ENCODE measurements around the gene EPN1. TPM values are rescaled to one million over a fixed set of nuclear protein-coding genes. Genes with fewer than 3 reads are reported as not detected.

Gene EPN1
- total RNA-seq, 1 donor from 2014 or later = 145 TPM

GRCh38 chr19:55660991-55661390 is 14.0 kb upstream of the EPN1 start:
- Histone ChIP-seq H3K27me3 (ENCODE audit: insufficient read depth, low read length) (no peaks in the 10 kb centered on the region), H3K9me3 (ENCODE audit: insufficient read depth, low read depth, low read length) (no peaks in the 10 kb centered on the region), H3K79me2 (ENCODE audit: insufficient read depth, low read length) (peaks cover 93% of the 10 kb centered on the region), H3K27ac (ENCODE audit: low read depth, low read length) (no peak overlapping the region), H3K4me2 (ENCODE audit: low read length) (no peak overlapping the region), H3K4me1 (ENCODE audit: insufficient read depth, low read length) (peaks cover 22% of the 10 kb centered on the region), H2AFZ (ENCODE audit: low read depth, low read length) (no peak overlapping the region), H3K36me3 (ENCODE audit: insufficient read depth, low read length) (peaks cover 24% of the 10 kb centered on the region), H3K9ac (ENCODE audit: low read length) (no peak overlapping the region), H4K20me1 (ENCODE audit: insufficient read depth, low read length) (peaks cover 97% of the 10 kb centered on the region), H3K4me3 (ENCODE audit: insufficient read depth, low read depth, low read length) (no peak overlapping the region)
- H3K36me3 Mint-ChIP-seq (ENCODE audit: low read depth, unreplicated experiment) = peaks cover 16% of the 10 kb centered on the region
- FAIRE-seq = no peak
- H3K4me3 Mint-ChIP-seq (ENCODE audit: unreplicated experiment) = no peak overlapping the region
- no peaks in the 10 kb centered on the region for H3K27me3 Mint-ChIP-seq (ENCODE audit: low read depth, unreplicated experiment)
- no peak for DNase-seq (ENCODE audit: low read depth)
- H3K4me1 Mint-ChIP-seq (ENCODE audit: low read depth, unreplicated experiment) = peaks cover 28% of the 10 kb centered on the region
- no peak overlapping the region for H3K27ac Mint-ChIP-seq (ENCODE audit: unreplicated experiment)
- no peak for TF ChIP-seq CTCF (IDR thresholded peaks at IDR 0.05; ENCODE audit: insufficient read depth, low read depth, low read length)
- TF ChIP-seq EZH2 (IDR thresholded peaks at IDR 0.05; ENCODE audit: insufficient read depth, low read length) = no peak
- no peaks in the 10 kb centered on the region for H3K9me3 Mint-ChIP-seq (ENCODE audit: unreplicated experiment)

- H3K27me3 ChIP-seq (ENCODE audit: insufficient read depth, low read length) = no peaks in the 10 kb centered on the region
- H3K27ac Mint-ChIP-seq (ENCODE audit: unreplicated experiment) = no peak overlapping the region
- H3K9me3 Mint-ChIP-seq (ENCODE audit: unreplicated experiment) = no peaks in the 10 kb centered on the region
- peaks cover 29% of the 10 kb centered on the region for H3K36me3 ChIP-seq (ENCODE audit: insufficient read depth, low read length)
- no peaks in the 10 kb centered on the region for H3K27me3 Mint-ChIP-seq (ENCODE audit: low read depth, unreplicated experiment)
- no peak overlapping the region for H3K27ac ChIP-seq (ENCODE audit: low read depth, low read length)
- H3K4me1 Mint-ChIP-seq (ENCODE audit: low read depth, unreplicated experiment) = peaks cover 25% of the 10 kb centered on the region
- DNase-seq (ENCODE audit: low read depth) (no peak), FAIRE-seq (no peak)
- H3K9ac ChIP-seq (ENCODE audit: low read length) = no peak overlapping the region
- H3K4me3 Mint-ChIP-seq (ENCODE audit: unreplicated experiment) = no peak overlapping the region
- peaks cover 16% of the 10 kb centered on the region for H3K36me3 Mint-ChIP-seq (ENCODE audit: low read depth, unreplicated experiment)
- no peak overlapping the region for H3K4me3 ChIP-seq (ENCODE audit: insufficient read depth, low read depth, low read length)
- TF ChIP-seq CTCF (IDR thresholded peaks at IDR 0.05; ENCODE audit: insufficient read depth, low read depth, low read length) = no peak
- TF ChIP-seq EZH2 (IDR thresholded peaks at IDR 0.05; ENCODE audit: insufficient read depth, low read length) = no peak
- no peak overlapping the region for H3K4me2 ChIP-seq (ENCODE audit: low read length)
- no peaks in the 10 kb centered on the region for H3K9me3 ChIP-seq (ENCODE audit: insufficient read depth, low read depth, low read length)
- H2AFZ ChIP-seq (ENCODE audit: low read depth, low read length) = no peak overlapping the region
- H3K79me2 ChIP-seq (ENCODE audit: insufficient read depth, low read length) = peaks cover 93% of the 10 kb centered on the region
- peaks cover 15% of the 10 kb centered on the region for H3K4me1 ChIP-seq (ENCODE audit: insufficient read depth, low read length)
- peaks cover 97% of the 10 kb centered on the region for H4K20me1 ChIP-seq (ENCODE audit: insufficient read depth, low read length)
These were observed 13.2 kb upstream of the EPN1 start for GRCh38 chr19:55661826-55662225.

GRCh38 chr19:55663846-55664536 is 11.0 kb upstream of the EPN1 start:
- no peaks in the 10 kb centered on the region for H3K27me3 ChIP-seq (ENCODE audit: insufficient read depth, low read length)
- no peak overlapping the region for H3K9ac ChIP-seq (ENCODE audit: low read length)
- H2AFZ ChIP-seq (ENCODE audit: low read depth, low read length) = no peak overlapping the region
- no peak overlapping the region for H3K4me3 ChIP-seq (ENCODE audit: insufficient read depth, low read depth, low read length)
- TF ChIP-seq CTCF (IDR thresholded peaks at IDR 0.05; ENCODE audit: insufficient read depth, low read depth, low read length) (no peak), EZH2 (IDR thresholded peaks at IDR 0.05; ENCODE audit: insufficient read depth, low read length) (no peak)
- H3K27ac Mint-ChIP-seq (ENCODE audit: unreplicated experiment) = no peak overlapping the region
- DNase-seq (ENCODE audit: low read depth) (no peak), FAIRE-seq (no peak)
- H3K9me3 Mint-ChIP-seq (ENCODE audit: unreplicated experiment) = no peaks in the 10 kb centered on the region
- no peak overlapping the region for H3K4me3 Mint-ChIP-seq (ENCODE audit: unreplicated experiment)
- H3K27ac ChIP-seq (ENCODE audit: low read depth, low read length) = no peak overlapping the region
- peaks cover 92% of the 10 kb centered on the region for H3K79me2 ChIP-seq (ENCODE audit: insufficient read depth, low read length)
- no peak overlapping the region for H3K4me2 ChIP-seq (ENCODE audit: low read length)
- peaks cover 16% of the 10 kb centered on the region for H3K36me3 Mint-ChIP-seq (ENCODE audit: low read depth, unreplicated experiment)
- H3K4me1 Mint-ChIP-seq (ENCODE audit: low read depth, unreplicated experiment) = peaks cover 14% of the 10 kb centered on the region
- no peaks in the 10 kb centered on the region for H3K27me3 Mint-ChIP-seq (ENCODE audit: low read depth, unreplicated experiment)
- peaks cover 29% of the 10 kb centered on the region for H3K36me3 ChIP-seq (ENCODE audit: insufficient read depth, low read length)
- H3K4me1 ChIP-seq (ENCODE audit: insufficient read depth, low read length) = no peaks in the 10 kb centered on the region
- no peaks in the 10 kb centered on the region for H3K9me3 ChIP-seq (ENCODE audit: insufficient read depth, low read depth, low read length)
- peaks cover 97% of the 10 kb centered on the region for H4K20me1 ChIP-seq (ENCODE audit: insufficient read depth, low read length)

Data from astrocyte (in vitro differentiated cells and primary cell).